Left lung (tissue), 10 donors: ENCODE data around the gene SLC17A1. TPM values are rescaled to one million over a fixed set of nuclear protein-coding genes. Genes with fewer than 3 reads are reported as not detected.

Experiments
- ATAC-seq: fragments of 200-7000 bp; cut with Tn5 transposase; one replicate; pipeline ENCODE4 v1.9.1; 2020; ENCODE audit warnings: moderate library complexity
- DNase-seq, 4 donors: peaks; one replicate each; pipeline ENCODE4 v3.0.0-alpha.2; 2013 to 2020
- H3K27ac ChIP-seq, 2 donors: fragments of 200-600 bp; sonication (generic) in 1 of 2; one replicate each; pipeline versions ENCODE4 v1.5.0 to v1.8.0; 2020 to 2021
- H3K27me3 ChIP-seq, 2 donors: fragments of 200-600 bp; sonication (generic) in 1 of 2; one replicate each; pipeline versions ENCODE4 v1.5.0 to v1.8.0; 2020 to 2021
- H3K36me3 ChIP-seq, 2 donors: fragments of 200-600 bp; sonication (generic) in 1 of 2; one replicate each; pipeline versions ENCODE4 v1.5.0 to v1.8.0; 2020 to 2021
- H3K4me1 ChIP-seq, 2 donors: fragments of 200-600 bp; one replicate each; pipeline ENCODE4 v1.8.0; 2021
- H3K4me3 ChIP-seq, 2 donors: fragments of 200-600 bp; sonication (generic) in 1 of 2; one replicate each; pipeline versions ENCODE4 v1.5.0 to v1.8.0; 2020 to 2021; ENCODE audit warnings: mild to moderate bottlenecking in 1 of 2
- H3K9me3 ChIP-seq, 2 donors: fragments of 200-600 bp; sonication (generic) in 1 of 2; one replicate each; pipeline versions ENCODE4 v1.5.0 to v1.8.0; 2020 to 2021
- CTCF ChIP-seq, 2 donors: fragments of 200-600 bp; sonication (generic) in 1 of 2; IDR thresholded peaks; one replicate each; pipeline versions ENCODE4 v1.5.0 to v1.8.0; 2021; ENCODE audit warnings: antibody characterized with exemption in 2 of 2
- intact Hi-C, 2 donors: fragments of 100-400 bp; cut with DNase I; formaldehyde crosslinking; loops; one replicate each; pipeline versions ENCODE4 v1.11.2 to v1.14.2; 2022
- polyA plus RNA-seq, 6 donors: library from polyadenylated mRNA; unstranded; fragments of 120-200 nt; gene quantifications; one replicate each; pipeline ENCODE4 v1.2.1, GENCODE V29; 2013; ENCODE audit not compliant: insufficient read length in 6 of 6
- total RNA-seq, 2 donors: library from RNA; stranded (reverse); fragmentation: NEBNext Ultra II Directional; extraction: Animal tissue kit (Norgen Biotek cat#: 25700); gene quantifications; one replicate each; pipeline ENCODE4 v1.2.1, GENCODE V29; 2021
- donor health status: DM: no; HTN: yes; CAD: no.
- donor health status: DM: no; HTN: no; CAD: no.

Gene SLC17A1
- total and polyA plus RNA-seq, 8 donors, result 0.22 to 0.48 (median 0.30) TPM; not detected in 3

- Histone ChIP-seq H3K36me3 (no peaks in the 10 kb centered on the region), H3K4me3 (no peak overlapping the region), H3K27ac (no peak overlapping the region), H3K4me1 (no peaks in the 10 kb centered on the region), H3K27me3 (no peaks in the 10 kb centered on the region), H3K9me3 (no peaks in the 10 kb centered on the region)
- intact Hi-C loops, result no loop called here
- no peak for ATAC-seq
- TF ChIP-seq CTCF (IDR thresholded peaks at IDR 0.05), result no peak
- no peak for DNase-seq
Measured at GRCh38 chr6:25768566-25768965, 63.3 kb downstream of the SLC17A1 start.

- H3K27me3 ChIP-seq, result no peaks in the 10 kb centered on the region
- no peak for TF ChIP-seq CTCF (IDR thresholded peaks at IDR 0.05)
- DNase-seq, result peak in 1 of 4 donors; percentile 14
- H3K36me3 ChIP-seq, result no peaks in the 10 kb centered on the region
- H3K4me3 ChIP-seq, result no peak overlapping the region
- ATAC-seq, result no peak
- intact Hi-C loops, result no loop called here
- H3K4me1 ChIP-seq, result no peaks in the 10 kb centered on the region
- H3K27ac ChIP-seq, result no peak overlapping the region
- H3K9me3 ChIP-seq, result no peaks in the 10 kb centered on the region
Measured at GRCh38 chr6:25764611-25765010, 67.2 kb downstream of the SLC17A1 start.

DNA sequence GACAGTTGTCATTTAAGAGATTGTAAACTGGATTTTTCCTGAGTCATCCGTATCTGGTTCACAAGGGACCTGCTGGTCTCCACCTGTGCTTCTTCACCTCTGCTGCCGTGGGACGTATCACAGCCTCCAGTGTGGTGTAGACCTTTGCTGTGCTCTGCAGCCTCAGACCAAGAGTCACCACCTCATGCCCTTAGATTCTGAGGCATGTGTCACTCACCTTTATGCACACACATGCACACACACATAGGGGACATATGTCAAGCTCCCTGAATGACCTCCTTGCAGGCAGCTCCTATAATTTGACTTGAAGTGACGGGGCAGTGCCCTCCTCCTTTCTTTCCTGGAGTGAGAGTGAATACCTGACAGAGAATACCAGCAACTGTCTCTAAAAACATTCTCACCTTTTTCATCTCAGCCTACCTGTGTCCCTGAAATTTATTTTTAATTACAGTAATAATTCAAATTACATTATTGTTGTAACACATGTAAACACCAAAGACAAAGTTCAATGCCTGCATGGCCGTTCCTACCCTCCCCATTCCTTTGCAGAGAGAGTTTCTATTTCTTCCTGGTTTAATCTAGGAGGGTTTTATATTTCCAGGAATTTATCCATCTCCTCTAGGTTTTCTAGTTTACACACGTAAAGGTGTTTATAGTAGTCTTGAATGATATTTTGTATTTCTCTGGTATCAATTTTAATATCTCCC lies 73.8 kb downstream of the SLC17A1 start:
- Histone ChIP-seq H3K4me1 (no peaks in the 10 kb centered on the region), H3K36me3 (no peaks in the 10 kb centered on the region), H3K27ac (no peak overlapping the region), H3K4me3 (no peak overlapping the region), H3K9me3 (no peaks in the 10 kb centered on the region), H3K27me3 (no peaks in the 10 kb centered on the region)
- ATAC-seq, result no peak
- peak in 1 of 4 donors; percentile 10 for DNase-seq
- intact Hi-C loops, result no loop called here
- no peak for TF ChIP-seq CTCF (IDR thresholded peaks at IDR 0.05)

- Histone ChIP-seq H3K9me3 (no peaks in the 10 kb centered on the region), H3K4me3 (no peak overlapping the region), H3K27me3 (no peaks in the 10 kb centered on the region), H3K27ac (no peak overlapping the region), H3K36me3 (no peaks in the 10 kb centered on the region), H3K4me1 (no peaks in the 10 kb centered on the region)
- ATAC-seq, result peak; percentile 15
- intact Hi-C loops, result no loop called here
- no peak for TF ChIP-seq CTCF (IDR thresholded peaks at IDR 0.05)
- no peak for DNase-seq
Measured at GRCh38 chr6:25756382-25757363, 75.2 kb downstream of the SLC17A1 start.

GRCh38 chr6:25755483-25755882 lies 76.4 kb downstream of the SLC17A1 start:
- no peak for TF ChIP-seq CTCF (IDR thresholded peaks at IDR 0.05)
- Histone ChIP-seq H3K27ac (no peak overlapping the region), H3K36me3 (no peaks in the 10 kb centered on the region), H3K4me3 (no peak overlapping the region), H3K4me1 (no peaks in the 10 kb centered on the region), H3K27me3 (no peaks in the 10 kb centered on the region), H3K9me3 (no peaks in the 10 kb centered on the region)
- ATAC-seq (no peak), DNase-seq (no peak)
- intact Hi-C loops, result no loop called here
